Renal cortex interstitium (tissue), 11 donors: Measurements from ENCODE around the gene FOXP1. TPM values are rescaled to one million over a fixed set of nuclear protein-coding genes. Genes with fewer than 3 reads are reported as not detected.

ENCODE experiments used
- DNase-seq, 11 donors: peaks; one replicate each; pipeline ENCODE4 v3.0.0-alpha.2; 2013; ENCODE audit warnings: low read depth in 9 of 11, low spot score in 4 of 11; ENCODE audit errors: extremely low read depth in 1 of 11
- polyA plus RNA-seq, 3 donors: library from polyadenylated mRNA; unstranded; fragments of 120-200 nt; gene quantifications; one replicate each; pipeline ENCODE4 v1.2.1, GENCODE V29; 2013; ENCODE audit not compliant: insufficient read length in 3 of 3

The FOXP1 gene
- polyA plus RNA-seq, 3 donors: 36.8 to 51.7 (median 40.1) TPM

DNA sequence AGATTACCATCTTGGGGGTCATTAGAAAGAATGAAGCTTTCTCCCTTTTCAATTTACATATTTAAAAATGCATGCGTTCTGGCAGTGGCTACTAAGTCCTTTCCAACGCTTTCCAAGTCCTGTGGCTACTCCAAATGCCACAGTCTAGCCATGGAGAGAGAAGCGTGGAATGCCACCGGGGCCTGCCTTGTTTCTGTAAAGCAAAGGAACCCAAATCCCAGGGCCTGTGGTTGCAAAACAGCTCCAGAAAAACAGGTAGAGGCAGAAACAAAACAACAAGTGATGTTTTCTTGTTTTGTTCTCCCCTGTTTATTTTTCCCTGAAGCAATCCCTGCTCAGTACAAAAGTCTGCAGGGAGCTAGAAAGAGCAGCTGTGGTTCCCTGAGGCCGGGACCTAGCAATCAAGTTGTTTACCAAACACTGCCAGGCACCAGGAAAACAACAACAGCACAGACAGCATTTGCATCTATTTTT lies 85.5 kb downstream of the FOXP1 start:
- DNase-seq: no peak

DNA sequence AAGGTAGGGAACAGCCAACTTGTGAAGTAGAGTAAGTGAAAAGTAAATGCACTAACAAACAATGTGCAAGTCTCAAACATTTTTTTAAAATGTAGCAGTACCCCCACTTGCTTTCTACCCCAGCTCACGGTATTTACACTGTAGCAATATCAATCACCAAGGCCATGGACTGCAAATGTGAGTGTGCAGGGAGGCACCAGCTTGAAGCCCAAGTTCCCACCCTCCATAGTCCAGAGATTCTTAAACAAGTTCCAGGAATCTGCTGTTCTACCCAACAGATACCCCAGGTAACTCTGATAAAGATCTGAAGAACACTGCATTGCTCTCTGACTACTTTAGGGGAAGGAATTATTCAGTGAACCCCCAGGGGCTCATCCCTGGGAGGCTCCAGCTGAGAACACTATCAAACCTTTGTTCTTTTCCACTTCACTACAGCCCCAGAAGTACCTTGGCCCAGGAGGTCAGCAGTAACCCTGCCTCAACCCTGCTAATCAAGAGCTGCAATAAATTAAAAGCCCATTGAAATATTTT lies 86.1 kb downstream of the FOXP1 start:
- no peak for DNase-seq

DNA sequence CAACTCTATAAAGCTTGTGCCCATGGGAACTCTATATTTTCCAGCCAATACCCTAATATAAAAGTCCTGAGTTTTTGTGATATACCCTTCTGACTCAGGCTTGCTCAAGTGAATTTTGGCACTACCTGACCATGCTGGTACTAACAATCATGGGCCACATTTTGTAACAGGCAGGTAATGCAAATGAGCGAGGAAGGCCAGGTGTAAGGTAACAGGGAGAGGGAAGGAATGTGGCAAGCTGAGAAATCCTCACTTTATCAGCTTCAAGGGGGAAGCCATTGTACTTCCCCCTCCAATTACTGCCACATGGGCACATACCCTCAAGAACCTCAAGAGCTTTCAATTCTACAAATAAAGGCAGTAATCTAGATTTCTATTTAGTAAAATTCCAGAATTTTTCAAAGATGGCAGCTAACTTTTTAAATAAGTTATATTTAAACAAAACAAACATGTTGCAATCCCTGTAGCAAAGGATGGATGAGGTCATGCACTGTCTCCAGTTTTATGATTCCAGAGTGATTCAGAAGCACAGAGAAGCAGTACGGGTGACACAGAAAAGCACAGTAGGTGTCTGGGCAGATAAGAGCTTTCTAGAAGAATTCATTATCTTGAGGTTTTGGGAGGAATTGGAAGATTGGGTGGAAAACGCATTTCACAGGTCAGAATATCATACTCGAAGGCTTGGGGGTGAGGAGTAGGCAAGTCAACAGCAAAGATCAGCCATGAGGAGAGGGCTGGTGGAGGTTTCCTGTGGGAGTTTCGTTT lies 87.6 kb downstream of the FOXP1 start:
- no peak for DNase-seq

DNA sequence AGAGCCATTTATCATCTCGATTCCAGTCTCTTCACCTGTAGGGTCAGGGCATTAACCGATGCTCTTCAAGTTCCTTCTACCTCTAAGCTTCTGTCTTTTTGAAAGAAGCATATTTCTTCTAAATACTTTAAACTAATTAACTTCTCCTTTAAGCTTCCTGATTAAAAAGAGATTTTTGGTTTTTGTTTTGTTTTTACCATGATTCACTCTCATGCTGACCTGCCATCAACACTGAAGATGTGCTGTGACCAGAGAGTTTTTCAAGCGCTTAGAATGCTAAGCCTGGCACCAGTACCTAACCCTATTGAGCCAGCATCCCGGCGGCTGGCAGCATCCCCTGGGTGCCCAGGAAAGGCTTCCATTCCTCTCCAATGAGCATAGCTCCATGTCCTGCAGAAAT lies 89.3 kb downstream of the FOXP1 start:
- DNase-seq: no peak

DNA sequence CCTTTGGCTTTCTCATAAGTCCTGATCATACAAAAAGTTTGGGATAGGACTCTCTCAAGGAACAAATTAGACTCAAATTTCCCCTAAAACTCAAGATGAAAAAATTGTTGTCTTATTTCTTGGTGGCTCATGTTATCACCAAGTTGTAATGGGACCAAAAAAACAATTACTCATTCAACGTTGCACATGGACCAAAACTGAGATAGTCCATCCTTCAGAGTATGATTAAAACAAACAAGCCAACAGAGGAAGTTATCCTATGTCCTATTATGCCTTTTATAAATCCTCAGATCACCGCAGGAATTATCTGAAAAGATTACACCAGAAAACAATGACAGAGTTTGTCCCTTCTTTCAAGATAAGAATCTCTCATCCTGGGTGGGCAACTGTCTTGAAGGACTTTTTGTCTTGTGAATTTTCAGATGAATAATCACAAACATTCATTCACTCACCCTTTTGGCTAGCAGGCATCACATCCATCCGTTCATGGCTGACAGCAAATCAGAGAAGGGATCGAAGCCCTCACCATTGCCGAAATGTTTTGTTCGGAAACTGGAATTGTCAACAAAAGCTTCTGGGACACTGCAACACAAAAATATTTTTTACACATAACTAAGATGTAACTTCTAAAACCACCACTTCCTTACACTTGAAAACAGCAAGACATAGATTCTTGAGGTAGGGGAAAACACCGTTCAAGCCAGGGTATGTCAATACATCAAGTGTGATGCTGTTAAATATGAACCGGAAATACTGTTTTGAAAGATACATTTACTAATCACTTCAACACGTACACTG lies 90.4 kb downstream of the FOXP1 start:
- DNase-seq: no peak

DNA sequence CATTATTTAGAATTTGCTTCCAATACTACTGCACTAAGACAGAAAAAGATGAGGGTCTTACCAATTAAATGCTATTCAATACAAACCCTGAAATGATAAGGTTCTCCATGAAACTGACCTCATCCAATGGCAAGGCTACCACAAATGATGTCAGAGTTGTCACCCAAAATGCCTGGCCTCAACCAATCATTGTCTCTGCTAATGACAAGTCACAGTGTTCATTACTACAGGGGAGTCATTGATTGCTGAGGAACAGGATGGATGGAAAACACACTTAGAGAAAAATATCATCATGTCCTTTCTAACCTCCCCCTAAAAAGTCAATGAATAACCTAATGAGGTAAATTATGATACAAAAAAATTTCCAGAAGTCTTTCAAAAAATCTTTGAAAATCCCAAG lies 91.0 kb downstream of the FOXP1 start:
- no peak for DNase-seq

DNA sequence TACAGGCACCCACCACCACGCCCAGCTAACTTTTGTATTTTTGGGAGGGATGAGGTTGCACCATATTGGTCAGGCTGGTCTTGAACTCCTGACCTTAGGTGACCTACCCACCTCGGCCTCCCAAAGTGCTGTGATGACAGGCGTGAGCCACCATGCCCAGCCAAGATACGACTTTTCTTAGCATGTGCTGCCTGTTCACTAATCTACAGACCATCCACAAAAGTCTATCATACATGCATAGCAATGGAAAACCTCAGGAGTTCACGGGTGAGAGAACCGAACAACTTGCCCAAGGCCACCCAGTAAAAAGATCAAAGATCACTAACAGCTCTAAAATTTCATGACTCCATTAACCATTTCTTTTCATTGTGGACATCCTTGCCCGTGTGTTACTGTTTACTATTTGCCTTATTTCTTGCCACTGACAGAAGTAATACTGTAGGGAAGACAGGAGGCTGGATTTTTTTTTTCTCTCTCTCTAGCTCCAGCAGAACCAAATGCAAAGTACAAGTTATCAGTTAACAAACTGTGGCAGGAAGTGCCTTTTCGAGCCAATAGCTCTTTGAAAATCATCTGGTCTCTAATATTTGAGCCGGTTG lies 92.3 kb downstream of the FOXP1 start:
- DNase-seq: no peak

DNA sequence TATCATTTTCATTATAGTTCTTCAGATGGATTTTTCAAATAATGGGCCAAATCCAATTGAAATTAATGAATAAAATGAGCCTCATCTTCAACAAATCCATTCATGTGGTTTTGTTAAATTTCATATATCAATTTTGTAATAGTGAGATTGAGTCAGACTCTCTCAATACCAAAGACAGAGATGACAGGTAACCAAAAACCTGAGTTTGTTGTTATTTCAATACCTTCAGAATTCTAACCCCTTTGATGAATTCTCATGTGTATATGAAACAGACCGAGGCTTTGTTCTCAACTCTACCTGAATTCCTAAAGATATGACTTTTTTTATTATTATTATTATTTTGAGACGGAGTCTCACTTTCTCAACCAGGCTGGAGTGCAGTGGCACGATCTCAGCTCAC lies 92.8 kb downstream of the FOXP1 start:
- DNase-seq: no peak

DNA sequence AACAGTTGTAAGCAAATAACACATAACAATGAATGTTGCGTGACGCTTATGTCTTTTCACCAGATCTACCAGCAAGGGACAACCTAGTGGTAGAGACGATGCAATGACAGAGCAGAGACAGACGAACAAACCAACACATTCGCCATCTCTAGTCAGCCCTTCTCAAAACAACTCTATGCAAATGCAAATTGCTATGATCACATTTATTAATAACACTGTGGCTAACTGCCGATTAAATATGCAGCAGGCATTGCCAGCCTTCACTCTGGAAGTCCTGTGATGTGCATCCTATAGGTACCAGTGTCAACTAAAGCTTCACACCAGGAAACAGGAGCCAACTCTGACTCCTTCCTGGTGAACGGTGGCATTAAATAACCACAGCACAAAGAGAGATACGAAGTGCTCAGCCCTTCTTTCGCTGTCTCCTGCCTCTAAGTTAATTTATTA lies 94.2 kb downstream of the FOXP1 start:
- DNase-seq: no peak

DNA sequence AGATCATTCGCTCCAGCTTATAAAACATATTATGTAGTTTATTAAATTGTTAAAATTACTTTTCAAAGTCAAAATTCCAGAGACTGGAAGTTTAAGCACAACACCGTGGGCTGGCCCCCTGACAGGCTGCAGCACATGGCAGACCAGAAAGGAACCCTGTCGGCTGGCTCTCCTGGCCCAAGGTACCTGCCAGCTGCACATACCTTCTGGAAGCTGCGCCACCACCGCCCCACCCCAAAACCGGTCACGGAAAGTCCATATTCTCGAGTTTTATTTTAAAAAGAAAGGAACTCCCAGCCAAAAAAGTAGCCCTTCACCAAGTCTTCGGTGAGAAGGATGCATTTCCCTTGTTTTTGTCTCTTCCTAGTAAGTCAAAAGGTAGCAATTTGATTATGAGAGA lies 94.6 kb downstream of the FOXP1 start:
- no peak for DNase-seq

DNA sequence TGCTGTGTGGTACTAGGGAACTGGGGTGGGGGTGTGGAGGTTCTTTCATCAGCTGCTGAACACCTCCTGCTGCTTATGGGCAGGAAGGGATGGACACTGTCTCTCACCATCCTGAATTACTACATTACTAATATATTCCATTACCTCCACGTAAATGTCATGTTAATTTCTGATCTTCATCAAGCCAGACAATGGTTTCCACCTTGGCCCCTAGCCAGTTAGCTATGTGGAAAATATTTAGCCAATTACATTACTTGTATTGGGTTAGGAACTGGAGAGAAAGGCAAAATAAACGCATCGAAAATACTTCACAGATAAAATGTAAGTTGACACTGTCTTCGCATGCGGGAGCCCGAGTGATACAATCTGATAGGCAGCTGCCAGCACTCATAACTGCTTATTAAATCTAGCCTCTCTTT lies 95.1 kb downstream of the FOXP1 start:
- no peak for DNase-seq

DNA sequence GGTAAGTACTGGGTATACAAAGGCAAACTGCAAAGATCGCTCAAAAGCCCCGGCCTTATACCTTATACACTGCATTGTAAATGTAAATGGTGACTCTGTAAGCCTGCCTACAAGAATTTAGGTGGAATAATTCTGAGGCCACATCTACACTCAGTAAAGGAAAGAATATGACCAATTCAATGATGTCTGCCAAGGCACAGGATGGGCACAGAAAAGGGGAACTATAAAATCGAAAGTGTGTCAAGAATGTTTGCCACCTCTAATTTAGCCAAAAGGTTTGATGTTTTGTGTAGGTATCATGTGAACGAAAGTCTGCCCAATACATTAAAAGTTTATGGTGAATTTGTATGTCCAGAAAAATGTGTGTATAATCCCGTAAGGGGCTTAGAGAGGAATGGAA lies 96.1 kb downstream of the FOXP1 start:
- DNase-seq: no peak

DNA sequence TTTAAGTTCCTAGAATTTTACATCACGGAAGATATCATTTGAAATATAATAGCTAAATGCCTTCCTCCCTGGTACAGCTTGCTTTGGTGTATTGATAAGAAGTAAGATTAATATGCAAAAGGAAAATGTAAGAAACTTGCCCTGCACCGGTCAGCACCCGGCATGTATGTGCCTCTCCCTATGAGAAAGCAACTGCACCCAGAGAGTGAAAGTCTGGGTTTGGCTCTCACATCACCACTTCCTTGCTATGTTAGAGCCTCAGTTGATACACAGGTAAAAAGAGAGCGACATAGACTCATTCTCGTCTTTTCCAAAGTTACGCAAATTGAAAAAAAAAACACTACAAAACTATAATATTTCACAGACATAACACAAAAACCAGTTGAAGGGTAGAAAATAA lies 96.7 kb downstream of the FOXP1 start:
- DNase-seq: no peak

DNA sequence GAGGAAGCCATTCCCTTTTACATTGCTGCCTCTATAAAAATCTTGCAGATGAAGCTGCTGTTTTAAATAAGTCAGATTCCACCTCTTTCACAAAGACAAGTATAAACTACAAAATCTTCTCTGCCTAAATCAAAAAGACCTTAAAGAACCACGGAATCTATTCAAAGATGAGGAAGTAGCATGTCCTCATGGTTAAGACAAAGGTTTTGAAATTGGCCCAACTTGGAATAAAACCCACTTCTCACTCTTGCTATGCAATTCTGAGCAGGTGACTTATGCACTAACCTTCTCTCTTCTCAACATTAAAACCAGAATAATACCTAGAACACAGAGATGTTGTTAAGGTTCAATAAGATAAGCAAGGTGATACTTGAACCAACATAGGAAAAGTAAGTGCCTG lies 97.6 kb downstream of the FOXP1 start:
- DNase-seq: no peak

DNA sequence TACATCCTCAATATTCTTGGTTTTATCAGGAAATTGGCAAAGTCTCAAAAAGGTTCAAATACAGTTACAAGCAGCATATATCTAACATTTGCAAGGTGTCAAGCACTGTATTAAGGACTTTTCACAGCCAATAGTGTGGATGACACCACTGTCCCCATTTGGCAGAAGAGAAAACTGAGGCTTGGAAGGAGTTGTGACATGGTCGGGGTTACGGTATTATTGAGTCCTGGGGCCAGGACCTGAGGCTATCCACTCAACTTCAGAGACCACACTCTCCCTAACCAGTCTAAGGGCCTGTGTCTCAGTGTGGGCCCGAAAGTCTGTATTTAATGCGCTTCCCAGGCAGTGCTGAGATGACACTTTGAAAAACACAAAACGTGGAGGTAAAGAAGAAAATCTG lies 99.1 kb downstream of the FOXP1 start:
- DNase-seq: no peak

DNA sequence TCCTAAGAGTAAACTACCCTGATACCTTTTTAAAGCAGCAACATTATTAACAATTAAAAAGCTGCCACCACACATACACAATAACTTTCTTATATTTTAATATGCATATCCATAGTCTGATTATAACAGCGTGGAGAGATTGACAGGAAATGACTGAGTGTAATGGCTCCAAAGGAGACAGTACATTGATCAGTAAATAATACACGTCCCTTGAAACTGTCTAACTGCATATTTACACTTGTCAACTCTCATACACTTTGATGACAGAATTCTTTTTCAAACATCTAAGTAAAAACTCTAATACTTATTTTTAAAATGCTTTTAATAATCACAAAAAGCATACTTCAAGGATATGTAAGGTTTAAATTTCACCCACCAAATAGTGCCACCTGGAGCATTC lies 99.5 kb downstream of the FOXP1 start:
- DNase-seq: no peak

DNA sequence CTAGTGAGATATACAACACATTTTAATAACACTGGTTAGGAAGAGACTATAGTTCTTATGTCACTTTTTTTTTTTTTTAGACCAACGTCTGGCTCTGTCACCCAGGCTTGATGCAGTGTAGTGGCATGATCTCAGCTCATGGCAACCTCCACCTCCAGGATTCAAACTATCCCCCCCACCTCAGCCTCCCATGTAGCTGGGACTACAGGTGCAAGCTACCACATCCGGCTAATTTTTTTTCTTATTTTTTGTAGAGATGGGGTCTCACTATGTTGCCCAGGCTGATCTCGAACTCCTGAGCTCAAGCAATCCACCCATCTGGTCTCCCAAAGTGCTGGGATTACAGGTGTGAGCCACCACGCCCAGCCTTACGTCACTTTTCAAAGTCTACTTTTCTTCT lies 100.8 kb downstream of the FOXP1 start:
- DNase-seq: no peak

DNA sequence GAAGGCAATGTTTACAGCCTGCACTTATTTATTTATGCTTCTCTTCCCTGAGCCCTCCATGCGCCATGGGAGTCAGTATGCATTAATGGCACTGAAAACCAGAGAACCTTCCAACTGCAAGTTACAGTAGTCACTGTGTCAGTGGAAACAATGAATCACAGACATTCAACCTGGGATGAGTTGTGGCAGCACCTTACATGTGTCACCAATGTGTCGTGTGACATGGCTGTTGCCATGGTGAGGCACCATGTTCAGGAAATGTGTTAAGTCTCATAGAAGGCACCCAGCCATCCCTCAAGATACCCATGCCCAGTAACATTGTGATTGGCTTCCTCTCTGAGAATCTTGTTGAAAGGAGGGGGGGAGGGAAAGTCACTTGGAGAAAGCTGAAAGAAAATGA lies 105.0 kb downstream of the FOXP1 start:
- DNase-seq: no peak

DNA sequence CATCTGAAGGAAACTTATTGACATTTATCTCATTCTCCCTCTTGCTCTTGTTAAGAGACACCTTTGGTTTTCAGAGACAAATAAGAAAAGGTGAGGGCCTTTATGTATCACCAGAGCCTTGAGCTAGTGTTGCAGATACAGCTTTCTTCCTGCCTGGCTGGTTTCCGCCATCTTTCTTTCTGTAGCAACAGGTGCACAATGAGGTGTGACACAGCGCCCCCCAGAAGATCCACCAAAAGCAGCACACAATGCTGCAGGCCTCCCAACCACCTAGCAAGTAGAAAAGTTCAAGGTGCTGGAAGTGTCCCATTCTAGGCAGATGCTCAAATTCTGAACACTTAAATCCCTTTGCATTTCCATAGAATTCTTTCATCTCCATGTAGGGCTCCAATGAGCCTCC lies 106.6 kb downstream of the FOXP1 start:
- no peak for DNase-seq

DNA sequence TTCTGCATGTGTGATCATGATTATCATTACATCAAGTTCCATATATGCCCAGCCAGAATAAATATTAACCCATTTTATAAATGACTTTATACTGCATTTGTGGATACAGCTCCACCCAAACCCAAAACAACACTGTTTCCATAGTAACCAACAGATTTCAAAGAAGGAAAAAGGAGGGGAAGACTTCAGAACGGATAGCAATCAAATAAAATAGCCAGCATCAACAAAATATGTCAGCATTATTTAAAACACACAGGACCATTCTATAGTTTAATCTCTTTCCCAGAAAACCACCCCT lies 114.4 kb downstream of the FOXP1 start:
- no peak for DNase-seq
